ENCODE data around the gene DARS1. TPM values are rescaled to one million over a fixed set of nuclear protein-coding genes. Genes with fewer than 3 reads are reported as not detected.

The DARS1 gene
- total RNA-seq, 6 experiments from 2014 or later: 19.9 to 49.1 (median 34.8) TPM

DNA sequence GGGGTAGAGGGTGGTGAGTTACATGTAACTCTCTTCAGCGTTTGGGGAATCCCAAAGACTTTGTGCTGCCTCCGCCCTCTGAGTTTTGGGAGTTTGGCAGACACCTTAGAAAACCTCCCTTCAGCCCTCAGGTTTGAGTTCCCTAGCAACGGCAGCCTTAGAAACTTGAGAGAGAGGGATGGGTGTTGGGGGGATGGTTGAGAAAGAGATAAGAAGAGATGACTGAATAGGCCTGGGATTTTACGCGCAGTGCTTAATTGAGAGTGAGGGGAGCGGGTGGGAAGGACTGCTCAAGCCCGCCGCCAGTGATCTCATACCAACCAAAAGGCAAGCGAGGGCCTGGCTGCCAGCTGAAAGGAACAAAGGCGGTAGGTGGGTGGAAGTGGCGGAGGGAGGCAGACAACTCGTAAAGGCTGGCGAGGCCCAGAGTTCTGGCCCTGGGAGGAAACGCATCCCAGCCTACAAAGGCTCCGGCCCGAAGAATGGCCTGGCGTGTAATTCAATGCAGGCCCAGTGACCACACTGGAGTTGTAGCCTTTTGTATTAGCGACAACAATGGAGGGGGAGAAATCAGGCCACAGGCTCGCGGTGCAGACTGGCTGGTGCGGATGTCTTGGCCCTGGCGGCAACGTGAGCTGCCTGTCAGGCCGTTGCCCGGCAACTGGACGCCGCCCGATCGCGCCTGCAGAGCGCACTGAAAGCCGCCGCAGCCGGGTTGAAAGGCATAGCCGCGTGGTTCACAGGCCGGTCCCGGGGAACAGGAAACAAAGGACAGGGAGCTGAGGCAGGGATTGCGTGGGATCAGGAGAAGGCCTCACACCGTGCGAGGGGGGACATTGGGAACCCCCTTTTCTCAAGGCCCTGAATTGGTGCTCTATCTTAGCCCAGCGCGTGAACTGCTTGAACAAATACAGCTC is 39.9 kb upstream of the DARS1 start:
- TF ChIP-seq, protein P1, sequence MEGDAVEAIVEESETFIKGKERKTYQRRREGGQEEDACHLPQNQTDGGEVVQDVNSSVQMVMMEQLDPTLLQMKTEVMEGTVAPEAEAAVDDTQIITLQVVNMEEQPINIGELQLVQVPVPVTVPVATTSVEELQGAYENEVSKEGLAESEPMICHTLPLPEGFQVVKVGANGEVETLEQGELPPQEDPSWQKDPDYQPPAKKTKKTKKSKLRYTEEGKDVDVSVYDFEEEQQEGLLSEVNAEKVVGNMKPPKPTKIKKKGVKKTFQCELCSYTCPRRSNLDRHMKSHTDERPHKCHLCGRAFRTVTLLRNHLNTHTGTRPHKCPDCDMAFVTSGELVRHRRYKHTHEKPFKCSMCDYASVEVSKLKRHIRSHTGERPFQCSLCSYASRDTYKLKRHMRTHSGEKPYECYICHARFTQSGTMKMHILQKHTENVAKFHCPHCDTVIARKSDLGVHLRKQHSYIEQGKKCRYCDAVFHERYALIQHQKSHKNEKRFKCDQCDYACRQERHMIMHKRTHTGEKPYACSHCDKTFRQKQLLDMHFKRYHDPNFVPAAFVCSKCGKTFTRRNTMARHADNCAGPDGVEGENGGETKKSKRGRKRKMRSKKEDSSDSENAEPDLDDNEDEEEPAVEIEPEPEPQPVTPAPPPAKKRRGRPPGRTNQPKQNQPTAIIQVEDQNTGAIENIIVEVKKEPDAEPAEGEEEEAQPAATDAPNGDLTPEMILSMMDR (IDR thresholded peaks at IDR 0.05): no peak
- no peak for TF ChIP-seq POLR2A (IDR thresholded peaks at IDR 0.05)

DNA sequence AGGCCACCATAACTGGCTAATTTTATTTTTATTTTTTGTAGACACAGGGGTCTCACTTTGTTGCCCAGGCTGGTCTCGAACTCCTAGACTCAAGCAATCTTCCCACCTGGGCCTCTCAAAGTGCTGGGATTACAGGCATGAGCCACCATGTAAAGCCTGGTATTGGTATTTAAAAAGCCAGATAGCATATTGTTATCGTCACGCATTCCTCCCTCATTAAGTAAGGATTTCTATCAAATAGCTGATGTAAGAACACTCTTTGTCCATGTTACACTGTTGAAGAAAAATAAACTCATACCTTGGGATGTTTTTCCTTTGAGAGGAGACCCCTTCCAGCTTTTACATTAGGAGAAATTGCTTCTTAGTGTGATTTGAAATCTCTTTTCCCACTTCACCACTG is 39.2 kb upstream of the DARS1 start:
- no peaks in the 10 kb centered on the region for H3K4me1 ChIP-seq
- no peaks in the 10 kb centered on the region for H3K36me3 ChIP-seq
- DNase-seq: no peak
- intact Hi-C loops (cut with DNase I): no loop called here
- no peak for TF ChIP-seq POLR2A (IDR thresholded peaks at IDR 0.05)
- no peak overlapping the region for H3K27ac ChIP-seq
- WGBS (ENCODE audit: insufficient coverage, low coverage, low lambda C conversion rate, missing lambda C conversion rate): 93% methylated on average over 3 of the region's 3 CpGs
- no peak overlapping the region for H3K4me3 ChIP-seq
- no peaks in the 10 kb centered on the region for H3K9me3 ChIP-seq
- no peak for ATAC-seq
- H3K27me3 ChIP-seq: no peaks in the 10 kb centered on the region

More for the DNA sequence above, 39.9 kb upstream of the DARS1 start:
- H3K27ac ChIP-seq: no peak overlapping the region
- no peaks in the 10 kb centered on the region for H3K9me3 ChIP-seq
- intact Hi-C loops (cut with DNase I): no loop called here
- no peaks in the 10 kb centered on the region for H3K27me3 ChIP-seq
- H3K36me3 ChIP-seq: no peaks in the 10 kb centered on the region
- H3K4me1 ChIP-seq: no peaks in the 10 kb centered on the region
- 37% methylated on average over 26 of the region's 43 CpGs for WGBS (ENCODE audit: insufficient coverage, low coverage, low lambda C conversion rate, missing lambda C conversion rate)
- DNase-seq: peak; percentile 65 to 76 (median 74)
- no peak overlapping the region for H3K4me3 ChIP-seq
- ATAC-seq: peak; percentile 72 to 93 (median 86)

- DNase-seq (no peak), ATAC-seq (no peak)
- 89% methylated on average over 3 of the region's 6 CpGs for WGBS (ENCODE audit: insufficient coverage, low coverage, low lambda C conversion rate, missing lambda C conversion rate)
- Histone ChIP-seq H3K9me3 (no peaks in the 10 kb centered on the region), H3K27me3 (no peaks in the 10 kb centered on the region), H3K4me1 (no peaks in the 10 kb centered on the region), H3K4me3 (no peak overlapping the region), H3K27ac (no peak overlapping the region), H3K36me3 (no peaks in the 10 kb centered on the region)
- intact Hi-C loops (cut with DNase I): no loop called here
- TF ChIP-seq, protein P1 (IDR thresholded peaks at IDR 0.05): no peak
- TF ChIP-seq POLR2A (IDR thresholded peaks at IDR 0.05): no peak
These were observed 38.8 kb upstream of the DARS1 start for GRCh38 chr2:136024185-136024584.

DNA sequence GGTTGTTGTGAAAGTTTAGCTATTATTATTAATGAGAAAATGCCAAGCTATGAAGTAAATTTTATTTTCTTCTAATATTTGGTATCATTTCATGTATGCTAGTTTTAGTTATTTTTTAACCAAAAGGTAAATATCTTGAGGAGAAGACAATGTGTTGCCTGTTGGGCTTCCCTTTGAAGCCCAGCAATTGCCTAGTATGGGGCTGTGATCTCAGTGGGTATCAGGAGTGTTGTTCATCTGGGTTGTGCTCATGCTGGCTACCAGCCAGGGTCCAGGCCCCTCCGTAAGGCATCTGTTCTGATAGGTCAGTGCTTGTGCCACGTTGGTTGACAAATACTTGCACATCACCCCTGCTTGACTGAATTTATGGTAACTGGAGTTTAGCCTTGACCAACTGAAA is 38.0 kb upstream of the DARS1 start:
- Histone ChIP-seq H3K27ac (no peak overlapping the region), H3K9me3 (no peaks in the 10 kb centered on the region), H3K27me3 (no peaks in the 10 kb centered on the region), H3K36me3 (no peaks in the 10 kb centered on the region), H3K4me3 (no peak overlapping the region), H3K4me1 (no peaks in the 10 kb centered on the region)
- 33% methylated on average over 1 of the region's 2 CpGs for WGBS (ENCODE audit: insufficient coverage, low coverage, low lambda C conversion rate, missing lambda C conversion rate)
- intact Hi-C loops (cut with DNase I): no loop called here
- no peak for TF ChIP-seq POLR2A (IDR thresholded peaks at IDR 0.05)
- TF ChIP-seq, protein P1 (IDR thresholded peaks at IDR 0.05): no peak
- ATAC-seq: no peak
- no peak for DNase-seq

- DNase-seq: no peak
- intact Hi-C loops (cut with DNase I): no loop called here
- 71% methylated on average over 3 of the region's 3 CpGs for WGBS (ENCODE audit: insufficient coverage, low coverage, low lambda C conversion rate, missing lambda C conversion rate)
- TF ChIP-seq, protein P1 (IDR thresholded peaks at IDR 0.05): no peak
- TF ChIP-seq POLR2A (IDR thresholded peaks at IDR 0.05): no peak
- Histone ChIP-seq H3K9me3 (no peaks in the 10 kb centered on the region), H3K27ac (no peak overlapping the region), H3K4me3 (no peak overlapping the region), H3K4me1 (no peaks in the 10 kb centered on the region), H3K36me3 (no peaks in the 10 kb centered on the region), H3K27me3 (no peaks in the 10 kb centered on the region)
- peak in 2 of 4 donors; percentile 16 to 32 for ATAC-seq
These were observed 37.1 kb upstream of the DARS1 start for GRCh38 chr2:136022396-136023146.

Measured in right lobe of liver (tissue), 6 donors.